Measurements from ENCODE around the gene GRAMD1A. TPM values are rescaled to one million over a fixed set of nuclear protein-coding genes. Genes with fewer than 3 reads are reported as not detected.

Gene GRAMD1A
- total RNA-seq, 4 donors from 2014 or later, result 14.2 to 32.1 (median 21.6) TPM

DNA sequence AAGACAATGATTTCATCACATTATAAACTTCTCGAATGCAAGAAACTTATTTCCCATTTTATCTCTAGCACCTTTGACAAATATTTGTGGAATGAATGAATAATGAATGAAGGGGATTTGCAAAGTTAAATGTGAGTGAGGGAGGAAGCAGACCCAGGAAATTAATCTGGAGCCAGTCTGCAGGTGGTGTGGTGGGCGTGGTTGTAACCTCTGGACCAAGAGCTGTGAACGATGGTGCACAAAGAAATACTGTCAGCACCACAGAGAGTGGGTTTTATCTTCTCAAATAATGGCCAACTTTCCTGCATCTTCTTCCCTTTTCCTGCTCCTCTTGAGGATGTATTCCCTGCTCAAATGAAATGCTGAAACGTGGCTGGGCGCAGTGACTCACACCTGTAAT lies 25.1 kb upstream of the GRAMD1A start:
- 38 to 47% methylated on average over 3 to 5 of the region's 5 CpGs for WGBS, 2 donors (ENCODE audit: low coverage in 1 of 2)
- in situ Hi-C loops (cut with MboI; ENCODE audit: low pct_ligation_motif_present in 1 of 4, low pct_unique_long_range_greater_than_20kb in 1 of 4, low sequenced_read_pairs in 3 of 4) (loop anchor here in 1 of 4 donors (5.0 kb wide), 1 partner anchor 42 kb away; no protein-coding TSS in a partner anchor), intact Hi-C loops (cut with DNase I; ENCODE audit: low total_unique reads) (no loop called here)
- Histone ChIP-seq H3K4me3 (no peak overlapping the region), H3K9me3 (peaks cover 0 to 6% of the 10 kb centered on the region in 2 donors), H3K27ac (no peak overlapping the region), H3K4me1 (peaks cover 0 to 11% (median 0%) of the 10 kb centered on the region in 4 donors), H3K27me3 (no peaks in the 10 kb centered on the region), H3K36me3 (no peaks in the 10 kb centered on the region)
- peak; percentile 31 for DNase-seq
- no peak for TF ChIP-seq EP300 (IDR thresholded peaks at IDR 0.05; ENCODE audit: low read depth)
- TF ChIP-seq, protein P1, sequence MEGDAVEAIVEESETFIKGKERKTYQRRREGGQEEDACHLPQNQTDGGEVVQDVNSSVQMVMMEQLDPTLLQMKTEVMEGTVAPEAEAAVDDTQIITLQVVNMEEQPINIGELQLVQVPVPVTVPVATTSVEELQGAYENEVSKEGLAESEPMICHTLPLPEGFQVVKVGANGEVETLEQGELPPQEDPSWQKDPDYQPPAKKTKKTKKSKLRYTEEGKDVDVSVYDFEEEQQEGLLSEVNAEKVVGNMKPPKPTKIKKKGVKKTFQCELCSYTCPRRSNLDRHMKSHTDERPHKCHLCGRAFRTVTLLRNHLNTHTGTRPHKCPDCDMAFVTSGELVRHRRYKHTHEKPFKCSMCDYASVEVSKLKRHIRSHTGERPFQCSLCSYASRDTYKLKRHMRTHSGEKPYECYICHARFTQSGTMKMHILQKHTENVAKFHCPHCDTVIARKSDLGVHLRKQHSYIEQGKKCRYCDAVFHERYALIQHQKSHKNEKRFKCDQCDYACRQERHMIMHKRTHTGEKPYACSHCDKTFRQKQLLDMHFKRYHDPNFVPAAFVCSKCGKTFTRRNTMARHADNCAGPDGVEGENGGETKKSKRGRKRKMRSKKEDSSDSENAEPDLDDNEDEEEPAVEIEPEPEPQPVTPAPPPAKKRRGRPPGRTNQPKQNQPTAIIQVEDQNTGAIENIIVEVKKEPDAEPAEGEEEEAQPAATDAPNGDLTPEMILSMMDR (IDR thresholded peaks at IDR 0.05), result no peak
- TF ChIP-seq POLR2A (IDR thresholded peaks at IDR 0.05), result no peak
- TF ChIP-seq POLR2AphosphoS5 (IDR thresholded peaks at IDR 0.05), result no peak

DNA sequence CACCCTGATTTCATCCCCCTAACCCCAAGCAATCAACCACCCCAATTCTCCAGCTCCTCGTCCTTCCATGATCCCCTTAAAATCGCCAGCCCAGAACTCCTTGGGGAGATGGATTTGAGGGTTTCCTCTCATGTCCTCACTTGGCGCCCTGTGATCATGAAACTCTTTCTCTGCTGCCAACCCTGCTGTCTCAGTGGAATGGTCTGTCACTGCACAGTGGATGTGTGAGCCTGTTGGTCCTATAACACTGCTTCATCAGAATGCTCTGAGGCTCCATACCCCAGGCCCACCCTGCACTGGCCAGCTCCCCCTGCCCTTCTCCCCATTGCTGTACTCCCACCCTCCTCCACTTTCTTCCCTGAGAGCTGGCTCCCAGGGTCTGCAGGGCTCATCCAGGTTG lies 23.5 kb upstream of the GRAMD1A start:
- Histone ChIP-seq H3K36me3 (no peaks in the 10 kb centered on the region), H3K9me3 (peaks cover 0 to 6% of the 10 kb centered on the region in 2 donors), H3K27me3 (no peaks in the 10 kb centered on the region), H3K4me3 (no peak overlapping the region), H3K4me1 (peaks cover 0 to 11% (median 0%) of the 10 kb centered on the region in 4 donors), H3K27ac (no peak overlapping the region)
- in situ Hi-C loops (cut with MboI; ENCODE audit: low pct_ligation_motif_present in 1 of 4, low pct_unique_long_range_greater_than_20kb in 1 of 4, low sequenced_read_pairs in 3 of 4) (loop anchor here in 1 of 4 donors (5.0 kb wide), 1 partner anchor 41 kb away; no protein-coding TSS in a partner anchor), intact Hi-C loops (cut with DNase I; ENCODE audit: low total_unique reads) (no loop called here)
- 90% methylated on average over 3 of the region's 3 CpGs; no CpG with 5 or more reads in 1 of the 2 donors for WGBS, 2 donors (ENCODE audit: low coverage in 1 of 2)
- TF ChIP-seq, protein P1 (IDR thresholded peaks at IDR 0.05), result no peak
- TF ChIP-seq EP300 (IDR thresholded peaks at IDR 0.05; ENCODE audit: low read depth) (no peak), POLR2AphosphoS5 (IDR thresholded peaks at IDR 0.05) (no peak), POLR2A (IDR thresholded peaks at IDR 0.05) (no peak)
- no peak for DNase-seq

DNA sequence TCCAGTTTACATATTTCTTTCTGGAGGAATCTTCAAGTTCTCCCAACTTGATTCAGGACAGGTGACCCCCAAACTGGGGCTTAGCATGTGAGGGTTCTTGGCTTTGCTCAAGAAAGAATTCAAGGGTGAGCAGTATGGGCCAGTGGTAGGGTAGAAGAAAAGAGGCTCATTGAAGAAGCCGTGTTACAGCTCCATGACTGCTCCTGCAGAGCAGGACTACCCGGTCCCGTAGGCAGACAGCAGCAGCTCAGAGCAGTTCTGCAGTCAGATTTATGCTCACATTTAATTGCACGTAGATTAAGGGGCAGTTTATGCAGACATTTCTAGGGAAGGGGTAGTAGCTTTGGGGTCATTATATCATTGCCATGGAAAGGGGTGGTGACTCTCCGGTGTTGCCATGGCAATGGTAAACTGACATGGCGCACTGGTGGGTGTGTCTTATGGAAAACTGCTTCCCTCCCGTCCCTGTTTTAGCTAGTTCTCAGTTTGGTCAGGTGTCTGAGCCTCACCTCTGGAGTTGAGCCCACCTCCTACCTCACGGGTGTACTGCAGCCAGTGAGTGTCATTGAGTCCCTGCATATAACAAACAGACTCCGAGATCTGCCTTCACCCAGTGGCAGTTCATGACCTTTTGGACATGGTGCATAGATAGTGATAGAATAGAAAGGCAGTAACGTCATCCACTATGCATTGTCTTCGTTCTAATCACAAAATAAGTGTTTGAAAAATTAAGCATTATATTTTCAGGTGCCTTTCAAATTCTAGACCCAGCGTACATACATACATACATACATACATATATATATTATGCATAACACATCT lies 20.1 kb upstream of the GRAMD1A start:
- DNase-seq, result no peak
- H3K27me3 ChIP-seq, result no peaks in the 10 kb centered on the region
- H3K4me1 ChIP-seq, result peaks cover 0 to 2% (median 0%) of the 10 kb centered on the region in 4 donors
- peaks cover 0 to 6% of the 10 kb centered on the region in 2 donors for H3K9me3 ChIP-seq
- intact Hi-C loops (cut with DNase I; ENCODE audit: low total_unique reads) (no loop called here), in situ Hi-C loops (cut with MboI; ENCODE audit: low pct_ligation_motif_present in 1 of 4, low pct_unique_long_range_greater_than_20kb in 1 of 4, low sequenced_read_pairs in 3 of 4) (loop anchor here in 1 of 4 donors (5.0 kb wide), 1 partner anchor 37 kb away; no protein-coding TSS in a partner anchor)
- H3K36me3 ChIP-seq, result no peaks in the 10 kb centered on the region
- TF ChIP-seq POLR2A (IDR thresholded peaks at IDR 0.05), result no peak
- no peak for TF ChIP-seq POLR2AphosphoS5 (IDR thresholded peaks at IDR 0.05)
- TF ChIP-seq, protein P1 (IDR thresholded peaks at IDR 0.05), result no peak
- no peak for TF ChIP-seq EP300 (IDR thresholded peaks at IDR 0.05; ENCODE audit: low read depth)
- H3K27ac ChIP-seq, result no peak overlapping the region
- 84 to 85% methylated on average over 11 to 12 of the region's 12 CpGs for WGBS, 2 donors (ENCODE audit: low coverage in 1 of 2)
- no peak overlapping the region for H3K4me3 ChIP-seq

DNA sequence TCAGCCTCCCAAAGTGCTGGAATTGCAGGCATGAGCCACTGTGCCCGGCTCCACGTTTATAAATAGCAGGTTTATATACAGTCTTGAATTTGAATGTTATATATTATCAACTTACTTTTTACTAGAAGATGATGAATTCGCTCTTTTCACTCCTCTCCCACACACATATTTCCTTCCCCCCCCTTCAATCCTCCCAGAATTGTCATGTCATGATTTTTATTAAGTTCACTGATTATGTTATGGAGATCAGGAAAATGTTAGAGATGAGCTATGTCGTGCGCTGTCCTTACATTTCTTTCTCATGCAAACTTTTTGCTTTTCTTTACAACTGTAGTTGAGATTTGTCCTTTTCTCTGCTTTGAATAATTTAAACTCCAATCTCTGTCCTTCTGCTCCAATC lies 17.8 kb upstream of the GRAMD1A start:
- H3K4me1 ChIP-seq, result peaks cover 0 to 10% (median 3%) of the 10 kb centered on the region in 4 donors
- no peaks in the 10 kb centered on the region for H3K27me3 ChIP-seq
- 69 to 87% methylated on average over 3 to 5 of the region's 5 CpGs for WGBS, 2 donors (ENCODE audit: low coverage in 1 of 2)
- no peak overlapping the region for H3K4me3 ChIP-seq
- H3K27ac ChIP-seq, result no peak overlapping the region
- TF ChIP-seq POLR2AphosphoS5 (IDR thresholded peaks at IDR 0.05) (no peak), EP300 (IDR thresholded peaks at IDR 0.05; ENCODE audit: low read depth) (no peak), POLR2A (IDR thresholded peaks at IDR 0.05) (no peak)
- TF ChIP-seq, protein P1 (IDR thresholded peaks at IDR 0.05), result no peak
- DNase-seq, result no peak
- intact Hi-C loops (cut with DNase I; ENCODE audit: low total_unique reads) (no loop called here), in situ Hi-C loops (cut with MboI; ENCODE audit: low pct_ligation_motif_present in 1 of 4, low pct_unique_long_range_greater_than_20kb in 1 of 4, low sequenced_read_pairs in 3 of 4) (no loop called here)
- H3K9me3 ChIP-seq, result no peaks in the 10 kb centered on the region
- no peaks in the 10 kb centered on the region for H3K36me3 ChIP-seq

All from transverse colon (tissue), 4 donors.